GM18505 (cell line): ENCODE measurements around the gene UBE2V1.

Experiments used
- ATAC-seq: cut with Tn5 transposase; IDR thresholded peaks from one replicate; pipeline ENCODE4 v1.9.1; 2021; ENCODE audit not compliant: unreplicated experiment
- POLR2A ChIP-seq: IDR thresholded peaks from 4 replicates; pipeline ENCODE4 v1.6.1; 2011; ENCODE audit warnings: borderline replicate concordance; ENCODE audit not compliant: insufficient read depth, insufficient read length; ENCODE audit errors: extremely low read depth

UBE2V1 gene

GRCh38 chr20:50038574-50038991, 74.4 kb downstream of the UBE2V1 start:
- no peak for ATAC-seq
- TF ChIP-seq POLR2A = no peak

DNA sequence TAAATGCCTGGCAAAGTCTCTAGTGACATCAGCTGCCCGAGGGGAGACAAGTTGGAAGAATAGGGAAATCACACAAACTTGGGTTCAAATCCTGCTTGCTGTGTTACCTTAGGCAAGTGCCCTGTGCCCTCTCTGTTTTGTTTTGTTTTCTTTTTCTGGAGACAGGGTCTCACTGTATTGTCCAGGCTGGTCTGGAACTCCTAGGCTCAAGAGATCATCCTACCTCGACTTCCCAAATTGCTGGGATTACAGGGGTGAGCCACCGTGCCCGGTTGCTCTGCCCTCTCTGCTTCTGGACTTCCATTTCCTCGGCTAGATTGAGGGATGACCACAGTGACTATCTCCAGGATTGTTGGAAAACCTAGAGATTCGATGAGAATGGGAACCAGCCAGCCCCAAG, 74.8 kb downstream of the UBE2V1 start:
- no peak for TF ChIP-seq POLR2A
- no peak for ATAC-seq

- TF ChIP-seq POLR2A = no peak
- ATAC-seq = no peak
Measured at GRCh38 chr20:50037575-50037974, 75.4 kb downstream of the UBE2V1 start.

DNA sequence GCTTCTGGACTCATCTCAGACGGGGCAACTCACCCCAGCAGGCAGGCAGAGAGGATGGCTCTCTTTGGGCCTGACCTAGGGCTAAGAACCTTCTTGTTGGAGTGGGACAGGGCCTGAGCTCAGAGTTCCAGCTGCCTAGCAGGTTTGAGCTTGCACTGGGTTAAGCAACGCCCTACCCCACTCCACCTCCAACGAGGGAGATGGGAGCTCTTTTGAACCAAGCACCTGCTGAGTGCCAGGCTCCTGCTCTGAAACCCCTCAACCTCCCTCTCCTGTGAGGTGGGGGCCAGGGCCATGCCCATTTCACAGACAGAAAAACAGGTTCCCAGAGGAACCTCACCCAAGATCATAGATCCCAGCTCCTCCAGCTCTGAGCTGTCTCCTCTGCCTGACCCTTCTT, 75.8 kb downstream of the UBE2V1 start:
- ATAC-seq = no peak
- TF ChIP-seq POLR2A = no peak

GRCh38 chr20:50036703-50037102, 76.2 kb downstream of the UBE2V1 start:
- ATAC-seq = no peak
- no peak for TF ChIP-seq POLR2A

GRCh38 chr20:50034567-50035180, 78.3 kb downstream of the UBE2V1 start:
- no peak for TF ChIP-seq POLR2A
- no peak for ATAC-seq

DNA sequence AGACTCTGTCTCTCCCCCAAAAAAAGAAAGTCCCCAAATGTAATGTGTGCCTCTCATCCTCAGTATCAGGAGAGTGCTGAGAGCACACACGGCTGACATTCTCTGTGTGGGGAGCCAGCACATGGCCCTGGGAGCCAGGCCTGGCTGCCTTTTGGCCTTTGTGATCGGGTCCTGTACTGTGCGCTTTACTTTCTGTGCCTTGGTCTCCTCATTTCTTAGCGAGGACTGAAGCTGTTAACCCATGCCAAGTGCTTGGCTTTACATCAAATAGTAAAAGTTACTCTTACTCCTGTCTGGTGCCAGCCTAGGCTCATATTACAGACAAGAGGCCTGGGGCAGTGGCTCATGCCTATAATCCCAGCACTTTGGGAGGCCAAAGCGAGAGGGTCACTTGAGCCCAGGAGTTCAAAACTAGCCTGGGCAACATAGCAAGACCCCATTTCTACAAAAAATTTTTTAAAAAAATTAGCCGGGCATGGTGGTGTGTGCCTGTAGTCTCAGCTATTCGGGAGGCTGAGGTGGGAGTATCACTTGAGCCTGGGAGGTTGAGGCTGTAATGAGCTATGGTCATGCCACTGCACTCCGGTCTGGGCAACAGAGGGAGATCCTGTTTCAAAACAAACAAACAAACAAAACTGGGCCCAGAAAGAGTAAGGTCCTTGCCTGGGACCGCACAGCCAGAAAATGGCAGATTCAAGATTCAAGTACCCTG, 79.8 kb downstream of the UBE2V1 start:
- no peak for ATAC-seq
- TF ChIP-seq POLR2A = no peak
